SK-N-DZ (cell line): ENCODE data around the gene SNRNP70.
A peak's percentile ranks its signal among the peaks of the same experiment; 100 is the strongest.

Experiments used
- DNase-seq: peaks from one replicate; pipeline ENCODE4 v3.0.0-alpha.2; 2015; ENCODE audit warnings: low spot score

SNRNP70 gene

DNA sequence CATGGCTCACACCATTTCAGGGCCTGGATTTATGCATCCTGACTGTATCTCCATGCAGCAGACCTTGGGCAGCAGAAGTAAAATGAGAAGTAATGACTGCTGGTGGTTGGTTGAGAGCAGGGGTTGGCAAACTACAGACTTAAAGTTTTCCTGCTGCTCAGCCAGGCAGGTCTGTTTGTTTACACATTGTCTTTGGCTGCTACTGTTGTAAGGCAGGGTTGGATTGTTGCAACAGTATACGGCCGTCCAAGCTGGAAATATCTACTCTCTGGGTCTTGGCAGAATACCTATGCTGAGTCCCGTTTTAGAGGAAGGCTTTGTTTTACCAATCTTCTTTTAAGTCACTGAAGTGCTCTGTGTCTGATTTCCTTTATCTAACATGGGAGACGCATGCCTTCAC is 13.5 kb downstream of the SNRNP70 start:
- no peak for DNase-seq

DNA sequence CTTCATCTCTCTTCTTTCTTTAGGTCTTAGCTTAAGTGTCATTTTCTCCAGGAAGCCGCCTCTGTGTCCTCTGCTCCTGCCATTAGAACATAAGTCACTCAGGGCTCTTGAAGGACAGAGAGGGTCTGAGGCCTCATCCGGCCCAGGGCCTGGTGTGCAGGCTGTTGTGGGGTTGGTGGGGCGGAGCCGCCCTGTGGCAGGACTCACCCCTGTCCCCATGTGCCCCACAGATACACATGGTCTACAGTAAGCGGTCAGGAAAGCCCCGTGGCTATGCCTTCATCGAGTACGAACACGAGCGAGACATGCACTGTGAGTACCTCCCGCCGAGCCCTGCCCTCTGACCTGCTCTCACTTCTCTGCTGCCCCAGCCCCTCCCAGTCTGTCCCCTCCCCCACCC is 15.9 kb downstream of the SNRNP70 start:
- DNase-seq: no peak

DNA sequence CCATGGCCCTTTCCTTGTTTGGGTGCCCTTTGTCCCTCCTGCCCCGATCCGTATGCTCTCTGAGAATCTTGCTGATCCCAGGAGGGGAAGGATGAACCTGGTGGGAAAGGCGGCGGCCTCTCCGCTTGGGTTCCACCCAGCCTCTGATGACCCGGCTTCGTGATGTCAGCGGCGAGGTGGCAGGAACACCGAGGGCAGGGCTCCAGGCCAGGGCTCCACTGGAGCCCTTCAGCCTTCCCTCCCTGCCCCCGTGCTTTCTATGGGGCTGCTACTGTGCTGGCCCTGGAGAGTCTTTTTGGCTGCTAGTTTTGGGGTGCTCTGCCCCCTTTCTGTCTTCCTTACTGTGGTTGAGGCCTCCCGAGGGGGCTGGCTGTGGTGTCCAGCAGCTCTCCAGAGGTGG is 17.1 kb downstream of the SNRNP70 start:
- no peak for DNase-seq

DNA sequence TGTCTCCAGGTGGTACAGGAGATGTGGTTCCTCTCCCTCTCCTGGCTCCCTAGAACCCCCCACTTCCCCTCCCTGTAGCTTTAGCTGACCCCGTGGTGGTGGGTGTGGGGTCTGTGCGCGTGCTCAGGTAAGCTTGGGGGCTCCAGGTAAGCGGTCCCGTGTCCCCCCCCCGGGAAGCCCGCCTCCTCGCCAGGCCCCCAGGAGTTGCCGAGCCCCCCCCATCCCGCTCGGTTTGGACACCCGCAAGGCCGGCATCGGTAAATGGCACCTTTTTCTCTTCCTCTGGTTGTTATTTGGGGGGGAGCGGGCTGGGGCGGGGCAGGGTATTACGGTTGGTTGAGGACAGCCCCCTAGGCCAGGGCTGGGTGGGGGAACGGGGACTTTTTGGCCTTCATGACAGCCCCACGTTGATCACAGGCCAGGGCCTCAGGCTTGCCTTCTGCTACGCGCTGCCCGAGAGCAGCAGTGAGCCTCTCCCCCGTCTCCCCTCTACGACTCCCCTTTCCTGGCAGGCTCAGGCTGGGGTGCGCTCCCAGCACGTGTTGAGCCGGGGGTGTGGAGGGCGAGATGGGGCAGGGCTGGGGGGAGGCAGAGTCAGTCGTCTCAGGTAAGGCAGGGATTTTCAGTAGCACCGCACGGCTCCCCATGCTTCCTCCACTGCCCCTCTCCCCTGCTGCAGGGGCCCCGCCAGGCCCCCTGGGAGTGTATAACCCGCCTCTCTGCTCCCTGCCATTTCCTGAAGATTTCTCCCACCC is 18.3 kb downstream of the SNRNP70 start:
- no peak for DNase-seq

DNA sequence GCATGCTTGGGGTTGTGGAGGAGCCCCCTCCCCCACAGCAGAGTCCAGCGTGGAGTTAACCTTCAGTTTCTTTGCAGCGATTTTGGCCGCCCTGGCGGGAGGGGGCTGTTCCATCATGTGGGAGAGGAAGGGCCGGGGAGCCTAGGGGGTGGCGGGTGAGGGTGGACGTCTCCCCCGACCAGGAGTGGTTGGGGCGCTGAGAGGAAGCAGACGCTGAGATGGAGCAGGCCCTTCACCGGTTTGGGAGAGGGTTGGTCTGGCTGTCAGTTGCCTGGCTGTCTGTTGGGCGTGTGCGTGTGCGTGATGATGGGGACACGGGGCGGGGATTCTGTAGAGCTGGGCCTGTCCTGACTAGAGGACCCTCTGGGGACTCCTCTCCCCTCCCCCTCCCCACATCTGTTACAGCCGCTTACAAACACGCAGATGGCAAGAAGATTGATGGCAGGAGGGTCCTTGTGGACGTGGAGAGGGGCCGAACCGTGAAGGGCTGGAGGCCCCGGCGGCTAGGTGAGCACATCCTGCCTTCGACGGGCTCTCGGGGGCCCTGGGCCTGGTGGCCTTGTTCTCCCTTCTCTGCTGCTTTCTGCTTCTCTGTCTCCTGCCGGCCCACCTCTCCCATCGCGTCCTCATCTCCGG is 19.1 kb downstream of the SNRNP70 start:
- DNase-seq: peak; percentile 22

DNA sequence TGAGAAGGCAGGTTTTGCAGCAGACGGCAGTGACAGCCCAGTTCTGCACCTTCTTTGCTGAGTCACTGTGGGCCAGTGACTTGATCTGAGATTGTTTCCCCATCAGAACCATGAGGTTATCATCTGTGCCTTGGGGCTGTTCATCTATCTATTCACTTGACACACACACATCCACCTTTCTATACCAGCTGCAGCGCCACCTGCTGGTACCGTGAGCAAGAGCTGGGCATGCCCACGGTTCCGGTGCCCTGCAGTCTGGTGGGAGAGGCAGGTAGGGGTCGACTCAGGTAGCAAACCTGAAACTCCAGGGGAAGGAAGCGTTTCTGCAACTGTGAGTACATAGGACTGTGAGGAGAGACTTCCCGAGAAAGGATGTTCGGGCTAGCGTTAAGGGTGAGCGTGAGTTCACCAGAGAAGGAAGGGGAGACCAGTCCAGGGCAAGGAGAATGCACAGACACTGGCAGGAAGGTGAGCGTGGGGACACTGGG is 21.4 kb downstream of the SNRNP70 start:
- DNase-seq: peak; percentile 32

DNA sequence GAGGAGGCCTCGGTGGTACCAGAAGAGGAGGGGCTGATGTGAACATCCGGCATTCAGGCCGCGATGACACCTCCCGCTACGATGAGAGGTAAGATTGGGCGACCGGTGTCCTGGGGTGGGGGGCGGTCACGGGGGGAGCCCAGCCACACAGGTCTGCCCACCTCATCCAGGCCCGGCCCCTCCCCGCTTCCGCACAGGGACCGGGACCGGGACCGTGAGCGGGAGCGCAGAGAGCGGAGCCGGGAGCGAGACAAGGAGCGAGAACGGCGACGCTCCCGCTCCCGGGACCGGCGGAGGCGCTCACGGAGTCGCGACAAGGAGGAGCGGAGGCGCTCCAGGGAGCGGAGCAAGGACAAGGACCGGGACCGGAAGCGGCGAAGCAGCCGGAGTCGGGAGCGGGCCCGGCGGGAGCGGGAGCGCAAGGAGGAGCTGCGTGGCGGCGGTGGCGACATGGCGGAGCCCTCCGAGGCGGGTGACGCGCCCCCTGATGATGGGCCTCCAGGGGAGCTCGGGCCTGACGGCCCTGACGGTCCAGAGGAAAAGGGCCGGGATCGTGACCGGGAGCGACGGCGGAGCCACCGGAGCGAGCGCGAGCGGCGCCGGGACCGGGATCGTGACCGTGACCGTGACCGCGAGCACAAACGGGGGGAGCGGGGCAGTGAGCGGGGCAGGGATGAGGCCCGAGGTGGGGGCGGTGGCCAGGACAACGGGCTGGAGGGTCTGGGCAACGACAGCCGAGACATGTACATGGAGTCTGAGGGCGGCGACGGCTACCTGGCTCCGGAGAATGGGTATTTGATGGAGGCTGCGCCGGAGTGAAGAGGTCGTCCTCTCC is 22.6 kb downstream of the SNRNP70 start:
- no peak for DNase-seq

DNA sequence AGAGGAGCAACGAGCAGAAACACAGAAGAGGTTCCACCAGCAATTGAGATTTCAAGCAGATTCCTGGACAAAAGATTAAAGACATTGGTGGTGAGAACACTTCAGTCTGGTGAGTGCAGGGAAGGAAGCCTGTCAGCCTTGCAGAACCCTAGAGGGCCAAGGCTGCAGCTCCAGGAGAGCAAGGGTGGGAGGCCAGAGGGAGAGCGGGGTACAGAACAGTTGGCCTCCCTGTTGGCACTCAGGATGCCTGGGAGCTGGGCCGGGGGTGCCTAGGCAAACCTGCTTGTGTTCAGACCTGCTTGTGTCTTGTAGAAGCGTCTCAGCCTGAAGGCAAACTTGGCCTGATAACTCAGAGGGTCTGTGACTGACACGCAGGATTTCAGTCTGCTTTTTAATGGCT is 23.8 kb downstream of the SNRNP70 start:
- DNase-seq: no peak

DNA sequence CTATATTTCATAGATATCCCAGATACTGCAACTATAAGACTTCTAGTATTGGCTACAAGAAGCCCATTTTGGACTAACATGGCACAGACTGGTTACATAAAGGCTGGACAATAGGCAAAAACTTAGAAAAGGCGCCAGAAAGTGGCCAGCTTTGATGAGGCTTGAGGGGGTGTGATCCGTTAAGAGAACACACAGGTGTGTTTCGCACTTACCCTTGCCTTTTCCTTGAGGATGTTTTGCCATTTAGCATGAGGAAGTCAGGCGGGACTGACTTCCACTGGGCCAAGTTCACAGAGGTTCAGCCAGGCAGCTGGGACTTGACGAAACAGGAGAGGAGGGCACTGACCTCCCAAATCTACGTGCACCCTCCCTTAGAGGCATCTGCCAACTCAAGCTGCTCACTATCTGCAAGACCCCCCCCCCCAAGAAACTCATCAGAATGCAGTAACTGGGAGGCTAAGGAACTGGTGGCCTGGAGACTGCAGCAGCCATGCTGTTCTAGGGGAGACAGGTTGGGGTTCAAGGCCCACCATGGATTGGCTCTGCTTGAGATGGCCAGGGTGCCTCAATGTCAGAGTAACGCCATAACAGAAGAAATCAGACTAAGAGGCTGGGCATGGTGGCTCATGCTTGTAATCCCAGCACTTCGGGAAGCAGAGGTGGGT is 24.4 kb downstream of the SNRNP70 start:
- no peak for DNase-seq

DNA sequence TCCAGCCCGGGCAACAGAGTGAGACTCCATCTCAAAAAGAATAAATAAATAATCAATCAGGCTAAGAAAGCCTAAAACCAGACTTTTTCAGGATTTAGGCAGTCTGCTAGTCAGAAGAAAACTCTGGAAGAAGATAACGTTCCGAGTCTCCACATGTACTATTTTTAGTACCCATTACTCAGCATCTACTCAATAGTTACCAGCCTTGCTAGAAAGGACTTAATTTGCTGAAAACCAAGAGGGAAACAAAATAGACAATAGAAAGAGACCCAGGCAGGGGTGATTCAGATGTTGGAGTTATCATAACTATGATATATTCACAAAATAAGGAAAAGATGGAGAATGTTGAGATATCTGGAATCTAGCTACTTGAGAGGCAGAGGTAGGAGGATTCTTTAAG is 25.3 kb downstream of the SNRNP70 start:
- no peak for DNase-seq

DNA sequence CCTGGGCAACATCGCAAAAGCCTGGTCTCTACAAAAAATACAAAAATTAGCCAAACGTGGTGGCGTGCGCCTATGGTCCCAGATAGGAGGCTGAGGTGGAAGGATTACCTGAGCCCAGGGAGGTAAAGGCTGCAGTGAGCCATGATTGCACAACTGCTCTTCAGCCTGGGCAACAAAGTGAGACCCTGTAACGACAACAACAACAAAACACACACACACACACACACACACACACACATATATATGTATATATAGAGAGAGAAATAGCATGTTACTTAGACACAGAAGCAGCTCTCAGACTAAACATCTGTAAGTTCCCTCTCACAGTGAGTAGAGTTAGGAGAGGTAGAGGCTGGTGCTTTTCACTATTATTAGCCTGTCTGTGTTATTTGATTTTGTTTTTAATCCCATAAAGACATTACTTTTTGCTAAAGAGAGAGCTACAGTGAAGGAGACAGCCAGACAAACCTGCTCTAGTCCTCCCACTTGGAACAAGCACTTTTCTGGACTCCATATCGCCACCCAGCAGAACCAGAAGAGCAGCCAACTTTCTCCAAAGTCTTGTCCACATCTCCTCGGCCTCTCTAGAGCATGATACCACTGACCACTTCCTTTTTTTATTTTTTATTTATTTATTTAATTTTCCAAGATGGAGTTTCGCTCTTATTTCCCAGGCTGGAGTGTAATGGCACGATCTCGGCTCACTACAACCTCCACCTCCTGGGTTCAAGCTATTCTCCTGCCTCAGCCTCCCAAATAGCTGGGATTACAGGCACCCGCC is 26.2 kb downstream of the SNRNP70 start:
- no peak for DNase-seq

DNA sequence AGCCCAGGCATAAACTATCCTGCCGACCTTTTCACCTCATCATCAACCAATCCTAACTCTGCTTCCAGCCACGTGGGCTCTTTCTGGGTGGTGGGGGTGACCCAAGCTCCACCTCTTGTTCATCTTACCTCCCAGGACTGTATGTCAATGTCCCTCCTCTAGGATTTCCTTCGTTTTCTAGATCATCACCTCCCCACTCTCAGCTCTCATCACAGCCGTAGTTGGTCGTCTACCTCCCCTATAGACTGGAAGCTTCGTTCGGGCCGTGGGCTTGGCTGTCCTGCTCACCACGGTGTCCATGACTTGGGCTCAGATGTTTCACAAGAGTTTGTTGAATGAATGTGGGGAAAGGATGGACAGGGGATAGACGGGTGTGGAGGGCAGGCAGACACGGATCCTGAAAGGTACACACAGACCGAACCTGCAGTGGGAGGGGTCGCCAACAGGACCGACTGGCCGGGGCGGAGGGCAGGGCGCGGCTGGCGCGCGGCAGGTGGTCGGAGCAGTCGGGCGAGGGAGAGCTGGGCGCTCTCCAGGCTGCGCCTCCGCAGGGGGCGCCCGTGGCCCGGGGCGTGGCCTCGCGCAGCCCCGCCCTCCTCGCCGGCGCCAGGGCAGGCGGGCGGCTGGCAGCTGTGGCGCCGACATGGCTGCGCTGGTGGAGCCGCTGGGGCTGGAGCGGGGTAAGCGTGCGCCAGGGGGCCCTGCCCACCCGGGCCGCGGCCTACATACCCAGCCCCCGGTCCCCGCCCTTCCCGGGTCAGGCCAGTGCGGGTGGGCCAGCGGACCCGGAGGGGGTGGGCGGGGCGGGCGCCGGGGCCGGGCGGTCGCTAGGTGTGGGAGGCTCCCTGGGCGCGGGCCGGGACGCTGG is 28.7 kb downstream of the SNRNP70 start, which contains the start of gene LIN7B:
LIN7B (plus strand) TSS at position 609 of the 868 bp plus-strand sequence; CDS start at position 644, 35 bp downstream.
- DNase-seq: peak; percentile 70

DNA sequence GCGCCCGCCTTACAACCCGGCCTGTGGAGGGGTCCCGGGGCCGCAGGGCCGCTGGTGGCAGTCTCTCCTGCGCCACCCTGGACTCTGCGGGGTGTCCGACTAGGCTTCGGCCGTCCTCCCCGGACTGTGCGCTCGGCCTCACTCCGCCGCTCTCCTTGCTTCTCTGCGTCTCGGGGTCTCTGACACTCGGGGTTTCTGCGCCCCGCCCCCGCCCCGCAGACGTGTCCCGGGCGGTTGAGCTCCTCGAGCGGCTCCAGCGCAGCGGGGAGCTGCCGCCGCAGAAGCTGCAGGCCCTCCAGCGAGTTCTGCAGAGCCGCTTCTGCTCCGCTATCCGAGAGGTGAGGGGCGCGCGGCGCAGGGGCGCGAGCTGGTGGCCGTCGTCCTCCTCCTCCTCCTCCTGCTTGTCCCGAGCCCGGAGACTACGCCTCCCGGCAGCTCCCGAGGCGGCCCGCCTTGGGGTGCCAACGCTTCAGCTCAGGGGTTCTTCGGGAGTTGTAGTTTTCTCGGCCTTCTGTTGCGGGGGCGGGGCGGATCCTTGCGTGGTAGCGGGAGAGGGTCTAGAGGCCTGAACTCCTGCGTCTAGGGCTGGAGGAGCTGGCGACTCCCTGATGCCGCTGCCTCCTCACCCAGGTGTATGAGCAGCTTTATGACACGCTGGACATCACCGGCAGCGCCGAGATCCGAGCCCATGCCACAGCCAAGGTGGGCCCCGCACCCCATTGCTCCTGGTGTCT is 29.5 kb downstream of the SNRNP70 start:
- peak; percentile 76 for DNase-seq

DNA sequence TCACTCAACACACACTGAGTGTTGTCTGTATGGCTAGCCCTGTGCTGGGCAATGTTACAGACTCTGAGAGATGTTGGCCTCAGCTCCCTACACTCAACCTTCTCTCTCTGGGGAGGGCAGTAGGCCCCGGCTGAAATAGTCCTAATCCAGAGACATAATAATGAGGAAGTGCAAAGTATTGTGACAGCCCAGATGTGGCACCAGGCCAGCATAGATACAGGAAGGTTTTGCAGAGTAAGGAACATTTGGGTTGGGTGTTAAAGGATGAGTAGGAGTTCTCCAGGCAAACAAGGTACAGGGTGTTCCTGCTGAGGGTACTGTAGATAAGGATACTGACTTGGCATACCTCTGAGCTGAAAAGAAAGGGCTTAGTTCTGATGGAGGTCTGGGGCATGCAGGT is 31.3 kb downstream of the SNRNP70 start:
- no peak for DNase-seq

DNA sequence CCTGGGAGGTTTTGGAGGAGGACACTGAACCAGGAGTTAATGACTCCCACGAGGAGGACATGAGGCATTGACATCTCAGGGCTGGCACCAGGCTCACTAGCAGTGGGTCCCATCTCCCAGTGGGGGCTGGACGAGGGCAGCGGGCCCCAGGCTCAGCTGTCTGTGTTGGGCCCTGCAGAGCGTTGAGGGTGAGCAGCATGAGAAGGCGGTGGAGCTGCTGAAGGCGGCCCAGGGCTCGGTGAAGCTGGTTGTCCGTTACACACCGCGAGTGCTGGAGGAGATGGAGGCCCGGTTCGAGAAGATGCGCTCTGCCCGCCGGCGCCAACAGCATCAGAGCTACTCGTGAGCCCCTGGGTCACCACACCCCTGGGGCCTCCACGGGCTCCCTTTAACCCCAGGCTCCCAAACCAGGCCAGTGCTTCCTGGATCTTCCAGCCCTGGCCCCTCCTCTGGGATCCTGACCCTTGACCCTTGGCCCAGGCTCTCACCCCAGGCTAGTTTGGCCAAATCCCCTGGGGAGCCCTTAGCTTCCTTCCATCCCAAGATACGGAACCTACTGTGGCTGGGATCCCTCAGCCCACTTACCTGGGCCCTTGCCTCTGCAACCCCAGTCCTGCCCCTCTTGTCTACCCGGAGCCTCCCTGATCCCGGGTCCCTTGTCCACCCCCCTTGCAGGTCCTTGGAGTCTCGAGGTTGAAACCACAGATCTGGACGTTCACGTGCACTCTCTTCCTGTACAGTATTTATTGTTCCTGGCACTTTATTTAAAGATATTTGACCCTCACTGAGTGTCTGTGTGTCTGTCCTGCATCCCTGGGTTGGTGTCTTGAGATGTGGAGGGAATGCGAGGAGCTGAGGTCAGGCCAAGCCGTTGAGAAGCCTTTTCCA is 32.7 kb downstream of the SNRNP70 start:
- no peak for DNase-seq

DNA sequence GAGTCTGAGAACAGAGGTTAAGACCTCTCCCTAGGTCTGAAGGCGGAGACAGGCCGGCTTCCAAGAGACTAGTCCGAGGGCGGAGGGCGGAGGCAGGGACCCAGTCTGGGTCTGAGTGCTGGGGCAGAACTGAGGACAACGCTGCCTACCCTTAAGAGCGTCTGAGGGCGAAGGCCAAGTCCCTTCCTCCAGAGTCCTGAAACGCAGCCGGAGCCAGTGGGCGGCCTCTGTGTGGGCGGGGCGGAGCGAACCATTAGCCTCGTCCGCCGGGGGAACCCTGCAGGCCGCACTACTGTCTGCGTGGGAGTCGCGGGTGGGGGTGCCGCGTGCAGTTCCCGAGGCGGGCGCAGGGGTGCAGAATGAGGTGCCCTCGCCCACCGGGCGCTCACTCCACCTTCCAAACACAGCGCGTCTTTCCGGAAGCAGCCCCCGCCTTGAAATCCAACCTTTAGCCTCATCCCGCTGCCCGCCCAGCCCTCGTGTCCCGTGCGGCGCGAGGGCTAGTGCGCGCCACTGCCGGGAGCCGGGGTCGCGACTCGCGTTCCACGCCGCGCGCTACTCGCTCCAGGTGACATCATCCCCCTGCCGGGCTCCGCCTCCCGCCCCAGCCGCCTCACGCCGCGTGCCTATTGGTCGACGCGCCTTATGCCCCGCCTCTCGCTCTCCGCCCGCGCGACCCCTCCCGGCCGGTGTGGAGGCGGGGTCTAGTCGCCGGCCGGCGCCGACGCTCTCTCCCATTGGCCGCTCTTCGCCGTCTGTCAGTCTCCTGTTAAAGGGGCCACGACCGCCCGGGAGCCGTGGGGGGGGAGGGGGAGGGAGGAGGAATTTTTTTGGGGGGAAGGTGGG is 33.5 kb downstream of the SNRNP70 start, which contains the start of gene C19orf73:
C19orf73 (minus strand) TSS at position 579 of the 846 bp plus-strand sequence; CDS start at position 458, 121 bp downstream.
- peak; percentile 84 for DNase-seq
